CD4-positive, alpha-beta T cell treated with Interferon gamma for 1 hour (primary cell): ENCODE measurements around the gene MRPL11.
"Not testable (repeated sequence)": the region's sequence is repeated elsewhere in the genome, so short reads cannot be mapped to it uniquely, and the experiment has no call there.

ENCODE experiments used
- DNase-seq: peaks from one replicate; pipeline ENCODE4 v3.0.0-alpha.2; 2020

MRPL11 gene

GRCh38 chr11:66467034-66467659 is 28.5 kb upstream of the MRPL11 start:
- DNase-seq: peak; percentile 52

- DNase-seq: peak; percentile 94
Observed at GRCh38 chr11:66466225-66467033, 27.8 kb upstream of the MRPL11 start, which contains the start of gene PELI3. Gene PELI3 (plus strand): TSS chr11:66466905. CDS start chr11:66468129, 1,224 bp downstream.

GRCh38 chr11:66465373-66466224 is 27.0 kb upstream of the MRPL11 start:
- DNase-seq: no peak

- DNase-seq: no peak
Observed at GRCh38 chr11:66464916-66465315, 26.3 kb upstream of the MRPL11 start.

- not testable (repeated sequence) for DNase-seq
Observed at GRCh38 chr11:66464116-66464515, 25.5 kb upstream of the MRPL11 start.

GRCh38 chr11:66462911-66463310 is 24.3 kb upstream of the MRPL11 start:
- DNase-seq: no peak

- DNase-seq: no peak
Observed at GRCh38 chr11:66462010-66462409, 23.4 kb upstream of the MRPL11 start.

- DNase-seq: no peak
Observed at GRCh38 chr11:66459138-66459778, 20.6 kb upstream of the MRPL11 start.

GRCh38 chr11:66457826-66458225 is 19.2 kb upstream of the MRPL11 start:
- no peak for DNase-seq

GRCh38 chr11:66454828-66455227 is 16.2 kb upstream of the MRPL11 start:
- no peak for DNase-seq

- DNase-seq: peak; percentile 23
Observed at GRCh38 chr11:66454247-66454646, 15.6 kb upstream of the MRPL11 start.

- DNase-seq: no peak
Observed at GRCh38 chr11:66451663-66452062, 13.0 kb upstream of the MRPL11 start.

- no peak for DNase-seq
Observed at GRCh38 chr11:66450560-66450959, 11.9 kb upstream of the MRPL11 start.

- no peak for DNase-seq
Observed at GRCh38 chr11:66448523-66448922, 9.9 kb upstream of the MRPL11 start.

GRCh38 chr11:66447012-66447411 is 8.4 kb upstream of the MRPL11 start:
- no peak for DNase-seq

GRCh38 chr11:66443602-66444001 is 5.0 kb upstream of the MRPL11 start:
- DNase-seq: peak; percentile 18

GRCh38 chr11:66440940-66441282 is 2.3 kb upstream of the MRPL11 start:
- DNase-seq: not testable (repeated sequence)

GRCh38 chr11:66440101-66440939 is 1.7 kb upstream of the MRPL11 start:
- DNase-seq: not testable (repeated sequence)

- no peak for DNase-seq
Observed at GRCh38 chr11:66437979-66438503, 607 bp downstream of the MRPL11 start.

- no peak for DNase-seq
Observed at GRCh38 chr11:66432597-66432996, 6.1 kb downstream of the MRPL11 start.

- not testable (repeated sequence) for DNase-seq
Observed at GRCh38 chr11:66431871-66432329, 6.7 kb downstream of the MRPL11 start.

GRCh38 chr11:66431287-66431686 is 7.4 kb downstream of the MRPL11 start:
- DNase-seq: not testable (repeated sequence)
